ENCODE measurements around the gene GRM8.

Gene GRM8

DNA sequence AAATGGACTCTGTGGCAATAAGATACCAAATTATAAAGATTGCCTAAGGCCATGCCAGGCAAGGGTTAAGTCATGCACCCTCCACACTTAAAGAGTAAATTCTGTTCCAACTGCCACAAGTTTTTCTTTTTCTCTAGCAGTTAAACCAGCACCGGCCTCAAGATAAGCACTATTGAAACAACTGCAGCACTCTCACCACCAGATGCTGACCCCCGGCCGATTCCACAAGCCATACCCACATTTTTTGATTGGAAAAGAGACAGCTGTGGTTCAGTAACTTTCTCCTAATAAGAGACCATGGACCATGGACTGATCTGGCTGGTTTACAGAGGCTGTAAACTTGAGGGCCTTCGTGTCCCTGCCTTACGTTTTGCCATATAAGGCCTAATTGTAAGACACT is 44.9 kb downstream of the GRM8 start:
- H2BK12ac ChIP-seq (ENCODE audit: low read length in 2 of 2), result no peak overlapping the region
- no peaks in the 10 kb centered on the region for H3K9me3 ChIP-seq (ENCODE audit: control insufficient read depth, low read length)
- no peak overlapping the region for H4K91ac ChIP-seq (ENCODE audit: low read length)
- H3K23ac ChIP-seq (ENCODE audit: low read length in 2 of 2), result no peak overlapping the region
- no peak overlapping the region for H3K4ac ChIP-seq (ENCODE audit: low read depth in 1 of 2, low read length in 2 of 2)
- H2BK120ac ChIP-seq (ENCODE audit: low read depth, low read length), result no peak overlapping the region
- no peak for DNase-seq
- H2BK5ac ChIP-seq (ENCODE audit: low read depth, low read length, poor library complexity, severe bottlenecking), result no peak overlapping the region
- H3K4me3 ChIP-seq (ENCODE audit: insufficient read depth in 1 of 2, low read depth in 1 of 2, low read length in 2 of 2), result no peak overlapping the region
- H2AFZ ChIP-seq (ENCODE audit: low read depth, low read length), result no peak overlapping the region
- H3K9ac ChIP-seq (ENCODE audit: low read length), result no peak overlapping the region
- no peak overlapping the region for H3K4me2 ChIP-seq (ENCODE audit: low read length, poor library complexity, severe bottlenecking)
- no peak overlapping the region for H3K27ac ChIP-seq (ENCODE audit: low read length, poor library complexity, severe bottlenecking)
- H3K36me3 ChIP-seq (ENCODE audit: control insufficient read depth in 1 of 2, insufficient read depth in 2 of 2, low read depth in 1 of 2, low read length in 2 of 2), result no peaks in the 10 kb centered on the region
- H3K4me1 ChIP-seq (ENCODE audit: control insufficient read depth, insufficient read depth, low read depth, low read length), result no peaks in the 10 kb centered on the region
- no peak overlapping the region for H3K14ac ChIP-seq (ENCODE audit: low read length in 2 of 2)
- no peak overlapping the region for H3K18ac ChIP-seq (ENCODE audit: low read depth in 1 of 2, low read length in 2 of 2)
- no peaks in the 10 kb centered on the region for H3K79me1 ChIP-seq (replicated peaks; ENCODE audit: low read length, poor library complexity, severe bottlenecking)
- no peaks in the 10 kb centered on the region for H3K27me3 ChIP-seq (ENCODE audit: control insufficient read depth in 1 of 2, insufficient read depth in 1 of 2, low read length in 2 of 2)
- H2AK5ac ChIP-seq (ENCODE audit: low read length, severe bottlenecking), result no peak overlapping the region
- WGBS, result 81% methylated on average over 5 of the region's 5 CpGs
- H4K8ac ChIP-seq (ENCODE audit: low read length), result no peak overlapping the region
- no peak overlapping the region for H2BK15ac ChIP-seq (ENCODE audit: low read depth, poor library complexity, severe bottlenecking)

DNA sequence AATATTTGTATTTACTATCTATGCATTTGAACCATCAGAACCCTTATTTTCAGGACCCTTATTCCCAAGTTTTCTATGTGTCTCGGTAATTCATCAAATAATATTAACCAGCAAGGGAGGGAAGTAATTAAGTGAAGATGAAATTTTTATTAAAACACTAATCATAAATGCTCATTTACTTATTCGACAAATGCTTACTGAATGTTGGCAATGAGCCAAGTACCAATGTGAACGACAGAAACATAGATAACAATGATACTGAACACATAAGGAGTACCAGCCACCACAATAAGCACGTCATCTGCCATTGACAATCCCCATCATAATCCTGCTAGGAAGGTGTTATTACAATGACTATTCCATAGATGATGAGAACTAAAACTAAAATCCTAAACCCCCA is 45.5 kb downstream of the GRM8 start:
- no peaks in the 10 kb centered on the region for H3K4me1 ChIP-seq (ENCODE audit: control insufficient read depth, insufficient read depth, low read depth, low read length)
- H3K4me3 ChIP-seq (ENCODE audit: insufficient read depth in 1 of 2, low read depth in 1 of 2, low read length in 2 of 2), result no peak overlapping the region
- H2BK12ac ChIP-seq (ENCODE audit: low read length in 2 of 2), result no peak overlapping the region
- H3K18ac ChIP-seq (ENCODE audit: low read depth in 1 of 2, low read length in 2 of 2), result no peak overlapping the region
- H3K4me2 ChIP-seq (ENCODE audit: low read length, poor library complexity, severe bottlenecking), result no peak overlapping the region
- no peaks in the 10 kb centered on the region for H3K27me3 ChIP-seq (ENCODE audit: control insufficient read depth in 1 of 2, insufficient read depth in 1 of 2, low read length in 2 of 2)
- H3K23ac ChIP-seq (ENCODE audit: low read length in 2 of 2), result no peak overlapping the region
- H4K8ac ChIP-seq (ENCODE audit: low read length), result no peak overlapping the region
- H3K9me3 ChIP-seq (ENCODE audit: control insufficient read depth, low read length), result no peaks in the 10 kb centered on the region
- H3K36me3 ChIP-seq (ENCODE audit: control insufficient read depth in 1 of 2, insufficient read depth in 2 of 2, low read depth in 1 of 2, low read length in 2 of 2), result no peaks in the 10 kb centered on the region
- no peak overlapping the region for H3K4ac ChIP-seq (ENCODE audit: low read depth in 1 of 2, low read length in 2 of 2)
- DNase-seq, result no peak
- no peak overlapping the region for H2BK120ac ChIP-seq (ENCODE audit: low read depth, low read length)
- 69% methylated on average over 3 of the region's 4 CpGs for WGBS
- no peak overlapping the region for H3K14ac ChIP-seq (ENCODE audit: low read length in 2 of 2)
- no peak overlapping the region for H2AK5ac ChIP-seq (ENCODE audit: low read length, severe bottlenecking)
- H3K27ac ChIP-seq (ENCODE audit: low read length, poor library complexity, severe bottlenecking), result no peak overlapping the region
- no peak overlapping the region for H4K91ac ChIP-seq (ENCODE audit: low read length)
- no peak overlapping the region for H2AFZ ChIP-seq (ENCODE audit: low read depth, low read length)
- no peak overlapping the region for H2BK15ac ChIP-seq (ENCODE audit: low read depth, poor library complexity, severe bottlenecking)
- H3K79me1 ChIP-seq (replicated peaks; ENCODE audit: low read length, poor library complexity, severe bottlenecking), result no peaks in the 10 kb centered on the region
- no peak overlapping the region for H3K9ac ChIP-seq (ENCODE audit: low read length)
- H2BK5ac ChIP-seq (ENCODE audit: low read depth, low read length, poor library complexity, severe bottlenecking), result no peak overlapping the region

DNA sequence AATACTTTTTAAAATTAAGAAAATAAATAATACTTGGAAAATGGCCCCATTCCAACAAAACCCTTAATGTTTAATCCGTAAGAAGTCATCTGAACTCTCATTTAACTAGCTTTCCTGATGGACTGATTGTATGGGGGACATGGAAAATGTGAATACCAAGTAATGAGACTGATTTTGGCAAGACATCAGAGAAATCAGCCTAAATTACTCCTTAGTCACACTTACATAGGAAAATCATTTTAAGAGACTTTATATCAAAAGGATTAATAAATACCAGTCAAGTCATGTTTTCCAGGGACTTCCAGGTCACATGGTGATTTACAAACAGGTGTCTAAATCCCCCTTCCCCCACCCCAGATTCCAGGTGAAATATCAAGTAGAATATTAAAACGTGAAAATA is 58.2 kb downstream of the GRM8 start:
- H3K79me1 ChIP-seq (replicated peaks; ENCODE audit: low read length, poor library complexity, severe bottlenecking), result no peaks in the 10 kb centered on the region
- H4K91ac ChIP-seq (ENCODE audit: low read length), result no peak overlapping the region
- no peak overlapping the region for H4K8ac ChIP-seq (ENCODE audit: low read length)
- no peak overlapping the region for H3K27ac ChIP-seq (ENCODE audit: low read length, poor library complexity, severe bottlenecking)
- H2BK120ac ChIP-seq (ENCODE audit: low read depth, low read length), result no peak overlapping the region
- no peak overlapping the region for H3K4me2 ChIP-seq (ENCODE audit: low read length, poor library complexity, severe bottlenecking)
- H2BK12ac ChIP-seq (ENCODE audit: low read length in 2 of 2), result no peak overlapping the region
- H3K9me3 ChIP-seq (ENCODE audit: control insufficient read depth, low read length), result no peaks in the 10 kb centered on the region
- no peak for DNase-seq
- no peak overlapping the region for H3K14ac ChIP-seq (ENCODE audit: low read length in 2 of 2)
- H3K18ac ChIP-seq (ENCODE audit: low read depth in 1 of 2, low read length in 2 of 2), result no peak overlapping the region
- H3K9ac ChIP-seq (ENCODE audit: low read length), result no peak overlapping the region
- WGBS, result no CpG with 5 or more reads among the region's 2 CpGs
- no peak overlapping the region for H2BK5ac ChIP-seq (ENCODE audit: low read depth, low read length, poor library complexity, severe bottlenecking)
- no peak overlapping the region for H3K4ac ChIP-seq (ENCODE audit: low read depth in 1 of 2, low read length in 2 of 2)
- H3K4me3 ChIP-seq (ENCODE audit: insufficient read depth in 1 of 2, low read depth in 1 of 2, low read length in 2 of 2), result no peak overlapping the region
- no peaks in the 10 kb centered on the region for H3K36me3 ChIP-seq (ENCODE audit: control insufficient read depth in 1 of 2, insufficient read depth in 2 of 2, low read depth in 1 of 2, low read length in 2 of 2)
- H2AK5ac ChIP-seq (ENCODE audit: low read length, severe bottlenecking), result no peak overlapping the region
- no peak overlapping the region for H2AFZ ChIP-seq (ENCODE audit: low read depth, low read length)
- no peak overlapping the region for H2BK15ac ChIP-seq (ENCODE audit: low read depth, poor library complexity, severe bottlenecking)
- H3K23ac ChIP-seq (ENCODE audit: low read length in 2 of 2), result no peak overlapping the region
- H3K27me3 ChIP-seq (ENCODE audit: control insufficient read depth in 1 of 2, insufficient read depth in 1 of 2, low read length in 2 of 2), result no peaks in the 10 kb centered on the region
- H3K4me1 ChIP-seq (ENCODE audit: control insufficient read depth, insufficient read depth, low read depth, low read length), result no peaks in the 10 kb centered on the region

DNA sequence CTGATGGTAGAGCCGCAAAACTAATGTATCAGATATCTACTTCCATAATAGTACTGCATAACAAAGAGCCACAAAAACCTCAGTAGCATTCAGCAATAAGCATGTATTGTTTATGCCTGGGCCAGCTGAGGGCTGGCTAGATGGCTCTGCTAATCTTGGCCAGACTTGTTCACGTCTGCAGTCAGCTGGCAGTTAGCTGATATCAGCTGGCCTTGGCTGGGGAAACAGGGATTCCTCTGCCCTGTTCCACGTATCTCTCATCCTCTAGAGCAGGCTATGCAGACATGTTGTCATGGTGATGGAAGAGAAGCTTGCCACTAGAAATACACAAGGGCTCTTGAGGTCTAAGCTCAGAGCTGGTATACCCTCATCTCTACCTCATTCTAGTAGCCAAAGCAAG is 62.9 kb downstream of the GRM8 start:
- Histone ChIP-seq H2BK15ac (ENCODE audit: low read depth, poor library complexity, severe bottlenecking) (no peak overlapping the region), H4K8ac (ENCODE audit: low read length) (no peak overlapping the region), H3K4me1 (ENCODE audit: control insufficient read depth, insufficient read depth, low read depth, low read length) (no peaks in the 10 kb centered on the region), H3K79me1 (replicated peaks; ENCODE audit: low read length, poor library complexity, severe bottlenecking) (no peaks in the 10 kb centered on the region), H3K4me3 (ENCODE audit: insufficient read depth in 1 of 2, low read depth in 1 of 2, low read length in 2 of 2) (no peak overlapping the region), H2AFZ (ENCODE audit: low read depth, low read length) (no peak overlapping the region), H3K14ac (ENCODE audit: low read length in 2 of 2) (no peak overlapping the region), H2BK12ac (ENCODE audit: low read length in 2 of 2) (no peak overlapping the region), H3K4ac (ENCODE audit: low read depth in 1 of 2, low read length in 2 of 2) (no peak overlapping the region), H2BK120ac (ENCODE audit: low read depth, low read length) (no peak overlapping the region), H3K4me2 (ENCODE audit: low read length, poor library complexity, severe bottlenecking) (no peak overlapping the region), H2AK5ac (ENCODE audit: low read length, severe bottlenecking) (no peak overlapping the region), H3K18ac (ENCODE audit: low read depth in 1 of 2, low read length in 2 of 2) (no peak overlapping the region), H4K91ac (ENCODE audit: low read length) (no peak overlapping the region), H3K27ac (ENCODE audit: low read length, poor library complexity, severe bottlenecking) (no peak overlapping the region), H3K9ac (ENCODE audit: low read length) (no peak overlapping the region), H3K9me3 (ENCODE audit: control insufficient read depth, low read length) (no peaks in the 10 kb centered on the region), H3K27me3 (ENCODE audit: control insufficient read depth in 1 of 2, insufficient read depth in 1 of 2, low read length in 2 of 2) (no peaks in the 10 kb centered on the region), H3K36me3 (ENCODE audit: control insufficient read depth in 1 of 2, insufficient read depth in 2 of 2, low read depth in 1 of 2, low read length in 2 of 2) (no peaks in the 10 kb centered on the region), H3K23ac (ENCODE audit: low read length in 2 of 2) (no peak overlapping the region), H2BK5ac (ENCODE audit: low read depth, low read length, poor library complexity, severe bottlenecking) (no peak overlapping the region)
- no peak for DNase-seq
- 52% methylated on average over 2 of the region's 3 CpGs for WGBS

Data from mesenchymal stem cell (in vitro differentiated cells and primary cell).